Keratinocyte (primary cell): ENCODE results near the gene PDZRN3.

ENCODE experiments used
- EZH2 ChIP-seq: IDR thresholded peaks from one replicate; pipeline ENCODE4 v1.6.1; 2012; ENCODE audit warnings: inconsistent platforms, mild to moderate bottlenecking, low read length, moderate library complexity
- TF ChIP-seq, protein P1 (sequence below), 3 experiments: IDR thresholded peaks in 1 of 3; conservative IDR thresholded peaks in 1 of 3; optimal IDR thresholded peaks in 1 of 3; 2 replicates in 2 of 3; 3 replicates in 1 of 3; pipeline versions ENCODE3 to v1.5.1; 2011; ENCODE audit warnings: low read length in 3 of 3, mild to moderate bottlenecking in 3 of 3, moderate library complexity in 2 of 3, control low read depth in 1 of 3, inconsistent platforms in 1 of 3; ENCODE audit not compliant: insufficient read depth in 2 of 3; ENCODE audit errors: extremely low read depth in 1 of 3

DNA sequence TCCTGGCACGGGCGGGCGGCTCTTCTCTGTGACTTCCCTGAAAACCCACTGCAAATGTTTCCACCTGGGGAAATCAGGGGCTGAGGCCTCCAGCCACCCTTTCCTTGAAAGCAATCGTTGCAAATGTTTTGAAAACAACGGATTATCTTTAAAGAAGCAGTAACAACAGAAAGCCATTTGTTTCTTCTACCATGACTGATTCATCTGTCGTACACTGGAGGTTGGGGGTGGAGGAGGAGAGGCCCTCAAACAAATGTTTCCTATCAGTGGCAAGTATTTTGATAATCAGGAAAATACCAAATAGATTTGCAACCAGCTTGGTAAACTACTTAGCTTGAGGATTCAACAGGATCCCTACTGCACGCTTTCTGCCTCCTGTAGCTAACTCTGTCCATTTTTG lies 114.9 kb downstream of the PDZRN3 start:
- TF ChIP-seq, protein P1, sequence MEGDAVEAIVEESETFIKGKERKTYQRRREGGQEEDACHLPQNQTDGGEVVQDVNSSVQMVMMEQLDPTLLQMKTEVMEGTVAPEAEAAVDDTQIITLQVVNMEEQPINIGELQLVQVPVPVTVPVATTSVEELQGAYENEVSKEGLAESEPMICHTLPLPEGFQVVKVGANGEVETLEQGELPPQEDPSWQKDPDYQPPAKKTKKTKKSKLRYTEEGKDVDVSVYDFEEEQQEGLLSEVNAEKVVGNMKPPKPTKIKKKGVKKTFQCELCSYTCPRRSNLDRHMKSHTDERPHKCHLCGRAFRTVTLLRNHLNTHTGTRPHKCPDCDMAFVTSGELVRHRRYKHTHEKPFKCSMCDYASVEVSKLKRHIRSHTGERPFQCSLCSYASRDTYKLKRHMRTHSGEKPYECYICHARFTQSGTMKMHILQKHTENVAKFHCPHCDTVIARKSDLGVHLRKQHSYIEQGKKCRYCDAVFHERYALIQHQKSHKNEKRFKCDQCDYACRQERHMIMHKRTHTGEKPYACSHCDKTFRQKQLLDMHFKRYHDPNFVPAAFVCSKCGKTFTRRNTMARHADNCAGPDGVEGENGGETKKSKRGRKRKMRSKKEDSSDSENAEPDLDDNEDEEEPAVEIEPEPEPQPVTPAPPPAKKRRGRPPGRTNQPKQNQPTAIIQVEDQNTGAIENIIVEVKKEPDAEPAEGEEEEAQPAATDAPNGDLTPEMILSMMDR (optimal IDR thresholded peaks at IDR 0.05 in 1 of 3, IDR thresholded peaks at IDR 0.05 in 1 of 3, conservative IDR thresholded peaks at IDR 0.05 in 1 of 3; ENCODE audit: extremely low read depth in 1 of 3, insufficient read depth in 2 of 3, low read length in 3 of 3): no peak
- TF ChIP-seq EZH2: no peak
